H1 (cell line): ENCODE data around the gene THADA. TPM values are rescaled to one million over a fixed set of nuclear protein-coding genes. Genes with fewer than 3 reads are reported as not detected.

Source experiments
- CTCF ChIA-PET: fragments of 300-600 bp; sonication (Branson Sonifier 250); formaldehyde crosslinking; loops from one replicate; lab custom pipeline; 2021; ENCODE audit not compliant: partially characterized antibody; lab: Charles Lee
- POLR2A ChIA-PET: fragments of 300-600 bp; sonication (Branson Sonifier 250); formaldehyde crosslinking; loops from one replicate; lab custom pipeline; 2021; ENCODE audit warnings: inconsistent platforms; ENCODE audit not compliant: partially characterized antibody; lab: Charles Lee
- DNase-seq, 2 experiments: peaks; one replicate each; pipeline versions ENCODE4 v3.0.0 to v3.0.0-alpha.2; 2010 to 2022; ENCODE audit warnings: low spot score in 2 of 2, low read depth in 1 of 2, mixed read lengths in 1 of 2
- FAIRE-seq: peaks from 2 replicates; lab custom pipeline; 2011; peaks lifted over from hg19 to GRCh38; lab: Jason Lieb, UNC
- H2AFZ ChIP-seq: 2 replicates; pipeline ENCODE4 v1.8.1; 2012; ENCODE audit warnings: low read length, inconsistent platforms
- H2AK5ac ChIP-seq: 2 replicates; pipeline ENCODE4 v1.6.1; 2013; ENCODE audit warnings: low read depth, low read length
- H2BK120ac ChIP-seq: replicated peaks from 2 replicates; pipeline ENCODE3; 2013; ENCODE audit warnings: low read depth, low read length, inconsistent platforms
- H2BK12ac ChIP-seq: 2 replicates; pipeline ENCODE4 v1.6.1; 2013; ENCODE audit warnings: low read depth, low read length
- H2BK15ac ChIP-seq: 2 replicates; pipeline ENCODE4 v1.6.1; 2013; ENCODE audit warnings: low read length
- H2BK20ac ChIP-seq: 2 replicates; pipeline ENCODE4 v1.6.1; 2013; ENCODE audit warnings: low read length
- H2BK5ac ChIP-seq: 2 replicates; pipeline ENCODE4 v1.6.1; 2013; ENCODE audit warnings: low read depth, low read length
- H3K14ac ChIP-seq: 2 replicates; pipeline ENCODE4 v1.6.1; 2013; ENCODE audit warnings: inconsistent platforms; ENCODE audit not compliant: insufficient read length
- H3K18ac ChIP-seq: 2 replicates; pipeline ENCODE4 v1.6.1; 2013; ENCODE audit warnings: low read length; ENCODE audit errors: extremely low read depth
- H3K23ac ChIP-seq: 2 replicates; pipeline ENCODE4 v1.6.1; 2013; ENCODE audit warnings: inconsistent platforms; ENCODE audit not compliant: insufficient read length
- H3K23me2 ChIP-seq: 2 replicates; pipeline ENCODE4 v1.6.1; 2013; ENCODE audit warnings: low read depth, low read length
- H3K27ac ChIP-seq: 2 replicates; pipeline ENCODE4 v1.6.1; 2011; ENCODE audit warnings: low read depth, low read length, inconsistent platforms
- H3K27me3 ChIP-seq, 4 experiments: replicated peaks in 1 of 4; 1 replicate in 1 of 4; 2 replicates in 3 of 4; pipeline versions ENCODE4 v1.6.1 to v1.8.1; 2011 to 2013; ENCODE audit warnings: low read length in 3 of 4, mild to moderate bottlenecking in 3 of 4, inconsistent platforms in 2 of 4, mixed read lengths in 2 of 4, moderate library complexity in 1 of 4; ENCODE audit not compliant: control insufficient read depth in 3 of 4, insufficient read depth in 3 of 4; ENCODE audit errors: extremely low read depth in 1 of 4
- H3K36me3 ChIP-seq, 4 experiments: 2 replicates each; pipeline versions ENCODE4 v1.6.1 to v1.8.1; 2011 to 2013; ENCODE audit warnings: mild to moderate bottlenecking in 4 of 4, low read length in 3 of 4, moderate library complexity in 2 of 4, control low read depth in 1 of 4, inconsistent platforms in 1 of 4; ENCODE audit not compliant: insufficient read depth in 4 of 4, control insufficient read depth in 2 of 4
- H3K4ac ChIP-seq: replicated peaks from 2 replicates; pipeline ENCODE3; 2013; ENCODE audit warnings: low read length, low read depth, mixed read lengths, inconsistent platforms; ENCODE audit not compliant: insufficient read length
- H3K4me1 ChIP-seq, 4 experiments: replicated peaks in 1 of 4; 1 replicate in 1 of 4; 2 replicates in 3 of 4; pipeline versions ENCODE4 v1.6.1 to v1.8.1; 2011 to 2013; ENCODE audit warnings: low read length in 3 of 4, inconsistent platforms in 2 of 4, mixed read lengths in 1 of 4; ENCODE audit not compliant: insufficient read depth in 4 of 4, control insufficient read depth in 3 of 4
- H3K4me2 ChIP-seq, 2 experiments: 2 replicates each; pipeline versions ENCODE4 v1.6.1 to v1.8.1; 2011 to 2013; ENCODE audit warnings: low read depth in 2 of 2, low read length in 2 of 2, control low read depth in 1 of 2, inconsistent platforms in 1 of 2, mild to moderate bottlenecking in 1 of 2; ENCODE audit not compliant: insufficient read depth in 1 of 2
- H3K4me3 ChIP-seq, 4 experiments: fragments of 200-600, 300-600 bp in 1 of 4; sonication (generic), shearing (Covaris generic), sonication (Bioruptor Twin) in 1 of 4; 2 replicates each; pipeline versions ENCODE4 v1.5.1 to v1.8.1; 2011 to 2016; ENCODE audit warnings: low read length in 4 of 4, low read depth in 3 of 4, control low read depth in 2 of 4, inconsistent platforms in 2 of 4, mild to moderate bottlenecking in 2 of 4, mixed read lengths in 1 of 4, moderate library complexity in 1 of 4; ENCODE audit not compliant: insufficient read depth in 2 of 4; ENCODE audit errors: extremely low read depth in 1 of 4
- H3K56ac ChIP-seq: replicated peaks from 2 replicates; pipeline ENCODE3; 2013; ENCODE audit warnings: low read depth, mild to moderate bottlenecking, mixed read lengths, low read length, inconsistent platforms; ENCODE audit not compliant: insufficient read length
- H3K79me1 ChIP-seq: 2 replicates; pipeline ENCODE4 v1.6.1; 2013; ENCODE audit warnings: low read depth, low read length, control low read depth
- H3K79me2 ChIP-seq, 2 experiments: 2 replicates each; pipeline versions ENCODE4 v1.6.1 to v1.8.1; 2012 to 2013; ENCODE audit warnings: low read length in 2 of 2, mild to moderate bottlenecking in 2 of 2, inconsistent platforms in 1 of 2; ENCODE audit not compliant: insufficient read depth in 2 of 2, control insufficient read depth in 1 of 2
- H3K9ac ChIP-seq, 4 experiments: replicated peaks in 1 of 4; 1 replicate in 1 of 4; 2 replicates in 3 of 4; pipeline versions ENCODE4 v1.6.1 to v1.8.1; 2011 to 2013; ENCODE audit warnings: low read depth in 3 of 4, low read length in 3 of 4, control low read depth in 2 of 4, mild to moderate bottlenecking in 2 of 4, moderate library complexity in 2 of 4, inconsistent platforms in 1 of 4; ENCODE audit errors: extremely low read depth in 1 of 4
- H3K9me3 ChIP-seq, 2 experiments: 2 replicates each; pipeline versions ENCODE4 v1.6.1 to v1.8.1; 2012 to 2013; ENCODE audit warnings: mild to moderate bottlenecking in 2 of 2, moderate library complexity in 2 of 2, control low read depth in 1 of 2, inconsistent platforms in 1 of 2, low read depth in 1 of 2, low read length in 1 of 2, mixed read lengths in 1 of 2; ENCODE audit not compliant: insufficient read depth in 2 of 2
- H4K20me1 ChIP-seq, 2 experiments: replicated peaks in 1 of 2; 2 replicates each; pipeline versions ENCODE3 to v1.8.1; 2011 to 2013; ENCODE audit warnings: inconsistent platforms in 2 of 2, low read length in 2 of 2, mild to moderate bottlenecking in 1 of 2; ENCODE audit not compliant: insufficient read depth in 2 of 2, control insufficient read depth in 1 of 2
- H4K5ac ChIP-seq: 2 replicates; pipeline ENCODE4 v1.6.1; 2013; ENCODE audit warnings: low read length, low read depth, mixed read lengths, inconsistent platforms; ENCODE audit not compliant: insufficient read length
- H4K8ac ChIP-seq: 2 replicates; pipeline ENCODE4 v1.8.0; 2013; ENCODE audit warnings: mild to moderate bottlenecking, moderate library complexity, low read length, inconsistent platforms; ENCODE audit not compliant: insufficient read depth; ENCODE audit errors: extremely low read depth
- H4K91ac ChIP-seq: replicated peaks from 2 replicates; pipeline ENCODE3; 2013; ENCODE audit warnings: low read length, mixed read lengths, inconsistent platforms; ENCODE audit not compliant: insufficient read length
- E2F6 ChIP-seq: IDR thresholded peaks from 2 replicates; pipeline ENCODE4 v1.6.1; 2012; ENCODE audit warnings: inconsistent platforms
- EGR1 ChIP-seq: IDR thresholded peaks from 2 replicates; pipeline ENCODE4 v1.6.1; 2011; ENCODE audit warnings: low read depth, low read length, borderline replicate concordance
- GABPA ChIP-seq: IDR thresholded peaks from 2 replicates; pipeline ENCODE4 v1.6.1; 2011; ENCODE audit warnings: mild to moderate bottlenecking, low read length, moderate library complexity, borderline replicate concordance; ENCODE audit not compliant: insufficient read depth
- KDM5A ChIP-seq: fragments of 200-600 bp; IDR thresholded peaks from 2 replicates; pipeline ENCODE4 v1.7.1; 2012; ENCODE audit warnings: mild to moderate bottlenecking, low read length, inconsistent platforms, mixed read lengths
- MAX ChIP-seq: IDR thresholded peaks from 2 replicates; pipeline ENCODE4 v1.6.1; 2012; ENCODE audit warnings: inconsistent platforms
- RBBP5 ChIP-seq: IDR thresholded peaks from 2 replicates; pipeline ENCODE4 v1.7.1; 2012; ENCODE audit warnings: low read depth, mild to moderate bottlenecking, inconsistent platforms, low read length, moderate library complexity, borderline replicate concordance
- SP2 ChIP-seq: IDR thresholded peaks from 2 replicates; pipeline ENCODE4 v1.6.1; 2012; ENCODE audit warnings: mild to moderate bottlenecking, low read length, inconsistent platforms
- WGBS, 2 experiments: shearing (Covaris generic) in 1 of 2; methylation state at CpG; one replicate each; pipeline versions ENCODE4 v1.1.6 to v1.1.7; 2013 to 2015; ENCODE audit warnings: low lambda C conversion rate in 2 of 2, mixed read lengths in 2 of 2, inconsistent platforms in 1 of 2, low coverage in 1 of 2, missing lambda C conversion rate in 1 of 2; ENCODE audit not compliant: insufficient replicate concordance in 2 of 2, insufficient coverage in 1 of 2, insufficient read length in 1 of 2; ENCODE audit errors: extremely low coverage in 1 of 2, missing lambda C conversion rate in 1 of 2; 5-methylcytosine and 5-hydroxymethylcytosine counted together
- polyA plus RNA-seq, 7 experiments: library from polyadenylated mRNA; depleted of rRNA in 3 of 7; stranded (reverse) in 5 of 7; unstranded in 2 of 7; fragments of >200 nt in 5 of 7; fragments of 200-250 nt in 2 of 7; gene quantifications; 1 replicate in 5 of 7; 2 replicates in 1 of 7; 4 replicates in 1 of 7; pipeline versions ENCODE4 v1.2.1 to v1.2.3, GENCODE V29; 2011 to 2013; ENCODE audit warnings: missing spikeins in 2 of 7, mixed read lengths in 2 of 7
- total RNA-seq: library from RNA; stranded (reverse); fragmentation: NEBNext Ultra II Directional; extraction: Animal tissue kit (Norgen Biotek cat#: 25700); gene quantifications from 2 replicates; pipeline ENCODE4 v1.2.1, GENCODE V29; 2021

THADA gene
- total and polyA plus RNA-seq, 2 of the 8 experiments (the other 6 are each of a cell fraction or from before 2014, with no cell fraction given), result 22.4 to 26.8 TPM

GRCh38 chr2:43332653-43333052 is 263.2 kb downstream of the THADA start:
- Histone ChIP-seq H3K23me2 (no peaks in the 10 kb centered on the region; the same call in 1 of the 2 replicates), H2AFZ (no peak overlapping the region), H3K27me3 (no peaks in the 10 kb centered on the region), H2BK20ac (no peak overlapping the region), H4K5ac (no peak overlapping the region), H3K18ac (no peak overlapping the region), H3K14ac (no peak overlapping the region), H2AK5ac (no peak overlapping the region), H3K4me3 (no peak overlapping the region), H3K79me2 (no peaks in the 10 kb centered on the region)
- CTCF ChIA-PET, result interaction anchor here (1.2 to 1.3 kb wide), 2 partner anchors 18 to 62 kb away, joined by 3 to 4 read pairs; no protein-coding TSS in a partner anchor
- POLR2A ChIA-PET, result no interaction called here
- 88% methylated on average over 5 of the region's 5 CpGs; no CpG with 5 or more reads in 1 of the 2 experiments for WGBS, 2 experiments
- TF ChIP-seq EGR1 (no peak), MAX (no peak), RBBP5 (no peak), GABPA (no peak), KDM5A (no peak), E2F6 (no peak), SP2 (no peak)
- TF ChIP-seq, all 59 proteins: peak for 0
- no peak overlapping the region for H2BK5ac ChIP-seq
- no peak overlapping the region for H4K8ac ChIP-seq
- FAIRE-seq (no peak), DNase-seq (no peak)
- no peak overlapping the region for H2BK12ac ChIP-seq
- H3K79me1 ChIP-seq, result no peaks in the 10 kb centered on the region
- no peak overlapping the region for H3K9ac ChIP-seq
- no peak overlapping the region for H3K56ac ChIP-seq
- no peak overlapping the region for H4K91ac ChIP-seq
- peaks cover 0 to 7% (median 3%) of the 10 kb centered on the region in 4 experiments for H3K4me1 ChIP-seq
- H3K23ac ChIP-seq, result no peak overlapping the region
- no peak overlapping the region for H3K4me2 ChIP-seq
- no peak overlapping the region for H2BK120ac ChIP-seq
- H2BK15ac ChIP-seq, result no peak overlapping the region
- no peaks in the 10 kb centered on the region for H4K20me1 ChIP-seq
- no peaks in the 10 kb centered on the region for H3K36me3 ChIP-seq
- H3K27ac ChIP-seq, result no peak overlapping the region
- no peak overlapping the region for H3K4ac ChIP-seq
- no peaks in the 10 kb centered on the region for H3K9me3 ChIP-seq
